ENCODE results near the gene LIMCH1. TPM values are rescaled to one million over a fixed set of nuclear protein-coding genes. Genes with fewer than 3 reads are reported as not detected.

The LIMCH1 gene
- total RNA-seq, 3 donors from 2014 or later (not counting 1 experiment from before 2014, with no cell fraction given): 0.05 TPM; not detected in 2

- WGBS (ENCODE audit: insufficient coverage): 51% methylated on average over 2 of the region's 2 CpGs
- peaks cover 21 to 32% of the 10 kb centered on the region in 2 donors for H3K27me3 Mint-ChIP-seq (ENCODE audit: low read depth in 2 of 2)
Observed at GRCh38 chr4:41741354-41741753, 203.4 kb downstream of the LIMCH1 start.

GRCh38 chr4:41744572-41745291 lies 206.8 kb downstream of the LIMCH1 start:
- Mint-ChIP-seq H3K27me3 (ENCODE audit: low read depth in 2 of 2) (peaks cover 47 to 60% of the 10 kb centered on the region in 2 donors), H3K27ac (no peak overlapping the region), H3K9me3 (peaks cover 0 to 2% of the 10 kb centered on the region in 2 donors), H3K4me3 (no peak overlapping the region), H3K4me1 (no peaks in the 10 kb centered on the region), H3K36me3 (peaks cover 14% of the 10 kb centered on the region)
- ATAC-seq (no peak), DNase-seq (no peak)
- no peak overlapping the region for H3K27ac ChIP-seq (ENCODE audit: low read length)
- H3K27me3 ChIP-seq (ENCODE audit: control insufficient read depth, insufficient read depth, low read length): peaks cover 33% of the 10 kb centered on the region
- intact Hi-C loops (cut with micrococcal nuclease): no loop called here
- no peak overlapping the region for H3K4me3 ChIP-seq (ENCODE audit: low read length)
- no peak for TF ChIP-seq CTCF (IDR thresholded peaks at IDR 0.05)
- peaks cover 2% of the 10 kb centered on the region for H3K9me3 ChIP-seq (ENCODE audit: control insufficient read depth, insufficient read depth, low read length)
- WGBS (ENCODE audit: insufficient coverage): 16% methylated on average over 32 of the region's 33 CpGs
- no peaks in the 10 kb centered on the region for H3K36me3 ChIP-seq (ENCODE audit: control insufficient read depth, insufficient read depth, low read length)
- H3K4me1 ChIP-seq (ENCODE audit: control insufficient read depth, insufficient read depth, low read length): no peaks in the 10 kb centered on the region

More at GRCh38 chr4:41741354-41741753, 203.4 kb downstream of the LIMCH1 start:
- H3K27ac Mint-ChIP-seq: no peak overlapping the region
- no peaks in the 10 kb centered on the region for H3K4me1 Mint-ChIP-seq
- intact Hi-C loops (cut with micrococcal nuclease): no loop called here
- ATAC-seq: no peak
- no peak for TF ChIP-seq CTCF (IDR thresholded peaks at IDR 0.05)
- Histone ChIP-seq H3K9me3 (ENCODE audit: control insufficient read depth, insufficient read depth, low read length) (no peaks in the 10 kb centered on the region), H3K4me3 (ENCODE audit: low read length) (no peak overlapping the region), H3K36me3 (ENCODE audit: control insufficient read depth, insufficient read depth, low read length) (no peaks in the 10 kb centered on the region), H3K27me3 (ENCODE audit: control insufficient read depth, insufficient read depth, low read length) (peaks cover 9% of the 10 kb centered on the region), H3K27ac (ENCODE audit: low read length) (no peak overlapping the region), H3K4me1 (ENCODE audit: control insufficient read depth, insufficient read depth, low read length) (no peaks in the 10 kb centered on the region)
- H3K9me3 Mint-ChIP-seq: peaks cover under 1 to 2% of the 10 kb centered on the region in 2 donors
- H3K4me3 Mint-ChIP-seq: no peak overlapping the region
- H3K36me3 Mint-ChIP-seq: peaks cover 7% of the 10 kb centered on the region
- no peak for DNase-seq

GRCh38 chr4:41745292-41746024 lies 207.5 kb downstream of the LIMCH1 start:
- no peak for TF ChIP-seq CTCF (IDR thresholded peaks at IDR 0.05)
- ATAC-seq (no peak), DNase-seq (no peak)
- Mint-ChIP-seq H3K4me1 (no peaks in the 10 kb centered on the region), H3K27me3 (ENCODE audit: low read depth in 2 of 2) (peaks cover 54 to 66% of the 10 kb centered on the region in 2 donors), H3K27ac (no peak overlapping the region), H3K36me3 (peaks cover 14% of the 10 kb centered on the region), H3K9me3 (peaks cover 0 to 2% of the 10 kb centered on the region in 2 donors), H3K4me3 (no peak overlapping the region)
- no peak overlapping the region for H3K4me3 ChIP-seq (ENCODE audit: low read length)
- peaks cover 2% of the 10 kb centered on the region for H3K9me3 ChIP-seq (ENCODE audit: control insufficient read depth, insufficient read depth, low read length)
- peaks cover 33% of the 10 kb centered on the region for H3K27me3 ChIP-seq (ENCODE audit: control insufficient read depth, insufficient read depth, low read length)
- intact Hi-C loops (cut with micrococcal nuclease): no loop called here
- H3K27ac ChIP-seq (ENCODE audit: low read length): no peak overlapping the region
- 16% methylated on average over 54 of the region's 54 CpGs for WGBS (ENCODE audit: insufficient coverage)
- H3K4me1 ChIP-seq (ENCODE audit: control insufficient read depth, insufficient read depth, low read length): no peaks in the 10 kb centered on the region
- no peaks in the 10 kb centered on the region for H3K36me3 ChIP-seq (ENCODE audit: control insufficient read depth, insufficient read depth, low read length)
